AG04450 (cell line): ENCODE data around the gene PCP4L1. TPM values are rescaled to one million over a fixed set of nuclear protein-coding genes. Genes with fewer than 3 reads are reported as not detected.

Experiments used
- CTCF ChIA-PET: fragments of 300-600, 350-600 bp; formaldehyde crosslinking; extraction: SDS; loops from one replicate; lab custom pipeline; 2022; ENCODE audit warnings: antibody characterized with exemption, inconsistent platforms; lab: Charles Lee
- POLR2A ChIA-PET: fragments of 350-600 bp; formaldehyde crosslinking; extraction: SDS; loops from one replicate; lab custom pipeline; 2021; ENCODE audit warnings: antibody characterized with exemption, inconsistent platforms; lab: Yijun Ruan, JAX
- DNase-seq: peaks from one replicate; pipeline ENCODE4 v3.0.0-alpha.2; 2011; ENCODE audit warnings: low read depth, low spot score
- H3K27ac ChIP-seq: one replicate; pipeline ENCODE4 v1.5.1; 2012; ENCODE audit warnings: low read depth, low read length, control low read depth
- H3K27me3 ChIP-seq: one replicate; pipeline ENCODE4 v1.6.0; 2012; ENCODE audit warnings: low read length; ENCODE audit not compliant: control insufficient read depth, insufficient read depth
- H3K4me3 ChIP-seq: 2 replicates; pipeline ENCODE4 v1.5.1; 2011; ENCODE audit warnings: mild to moderate bottlenecking, low read depth, low read length, control low read depth
- H3K9me3 ChIP-seq: 2 replicates; pipeline ENCODE4 v1.5.1; 2012; ENCODE audit warnings: low read length; ENCODE audit not compliant: control insufficient read depth, insufficient read depth
- CTCF ChIP-seq: IDR thresholded peaks from 2 replicates; pipeline ENCODE4 v1.5.1; 2011; ENCODE audit warnings: low read depth, low read length, control low read depth, inconsistent platforms
- polyA plus RNA-seq: library from polyadenylated mRNA; depleted of rRNA; stranded (reverse); fragments of >200 nt; gene quantifications from 2 replicates; pipeline ENCODE4 v1.2.3, GENCODE V29; 2011

PCP4L1 gene
- polyA plus RNA-seq, 1 experiment: not detected

GRCh38 chr1:161282991-161283390, 24.4 kb downstream of the PCP4L1 start:
- DNase-seq: no peak
- no peak for TF ChIP-seq CTCF
- Histone ChIP-seq H3K27ac (no peak overlapping the region), H3K9me3 (no peaks in the 10 kb centered on the region), H3K27me3 (peaks cover 17% of the 10 kb centered on the region), H3K4me3 (no peak overlapping the region)
- ChIA-PET POLR2A (no interaction called here), CTCF (interaction anchor here (0.8 to 1.5 kb wide), 2 partner anchors 8 to 72 kb away, joined by 3 to 11 read pairs; no protein-coding TSS in a partner anchor)

GRCh38 chr1:161285113-161285512, 26.6 kb downstream of the PCP4L1 start:
- DNase-seq: no peak
- CTCF ChIA-PET: interaction anchor here (0.7 kb wide), 1 partner anchor 19 kb away, joined by 4 read pairs; no protein-coding TSS in a partner anchor
- Histone ChIP-seq H3K9me3 (no peaks in the 10 kb centered on the region), H3K27ac (no peak overlapping the region), H3K27me3 (peaks cover 17% of the 10 kb centered on the region), H3K4me3 (no peak overlapping the region)
- TF ChIP-seq CTCF: no peak
- POLR2A ChIA-PET: no interaction called here

- Histone ChIP-seq H3K27ac (no peak overlapping the region), H3K4me3 (no peak overlapping the region), H3K27me3 (peaks cover 17% of the 10 kb centered on the region), H3K9me3 (no peaks in the 10 kb centered on the region)
- no peak for DNase-seq
- CTCF ChIA-PET: interaction anchor here (0.7 kb wide), 1 partner anchor 19 kb away, joined by 4 read pairs; no protein-coding TSS in a partner anchor
- TF ChIP-seq CTCF: no peak
- POLR2A ChIA-PET: no interaction called here
These were observed 27.0 kb downstream of the PCP4L1 start for GRCh38 chr1:161285521-161285920.

GRCh38 chr1:161287482-161288054, 29.0 kb downstream of the PCP4L1 start:
- Histone ChIP-seq H3K9me3 (no peaks in the 10 kb centered on the region), H3K27ac (no peak overlapping the region), H3K27me3 (peaks cover 16% of the 10 kb centered on the region), H3K4me3 (no peak overlapping the region)
- CTCF ChIA-PET: interaction anchor here (0.9 to 1.6 kb wide), 3 partner anchors 18 to 62 kb away, joined by 3 to 6 read pairs (median 5); partner anchors contain the start of gene TOMM40L
- DNase-seq: no peak
- TF ChIP-seq CTCF: no peak
- POLR2A ChIA-PET: no interaction called here

GRCh38 chr1:161290779-161291178, 32.2 kb downstream of the PCP4L1 start:
- no peak for DNase-seq
- POLR2A ChIA-PET: no interaction called here
- no peak overlapping the region for H3K27ac ChIP-seq
- no peaks in the 10 kb centered on the region for H3K27me3 ChIP-seq
- H3K4me3 ChIP-seq: no peak overlapping the region
- no peak for TF ChIP-seq CTCF
- CTCF ChIA-PET: interaction anchor here (0.6 to 4.6 kb wide), 33 partner anchors 8 to 99 kb away, joined by 3 to 78 read pairs (median 4); partner anchors contain the start of genes NDUFS2, SDHC and TOMM40L
- H3K9me3 ChIP-seq: no peaks in the 10 kb centered on the region
